SK-N-SH treated with all-trans-retinoic acid at 6 μM for 48 hours (cell line): ENCODE data around the gene KIN.

ENCODE experiments used
- ATAC-seq: fragments of 200-7000 bp; cut with Tn5 transposase; 3 replicates; pipeline ENCODE4 v1.9.1; 2020; ENCODE audit warnings: mild to moderate bottlenecking, moderate library complexity
- ARNTL ChIP-seq: fragments of 450-650 bp; formaldehyde crosslinking; IDR thresholded peaks from 2 replicates; pipeline ENCODE4 v1.5.0; 2020; ENCODE audit warnings: low read depth, mild to moderate bottlenecking, moderate library complexity, borderline replicate concordance
- BACH2 ChIP-seq: fragments of 250-450 bp; sonication (Bioruptor Pico); IDR thresholded peaks from 2 replicates; pipeline ENCODE4 v1.9.0; 2021; ENCODE audit warnings: mild to moderate bottlenecking, borderline replicate concordance
- CSDC2 ChIP-seq: fragments of 250-450 bp; sonication (Bioruptor Pico); IDR thresholded peaks from 2 replicates; pipeline ENCODE4 v1.5.0; 2020; ENCODE audit warnings: mild to moderate bottlenecking, moderate library complexity
- CSRNP3 ChIP-seq: fragments of 250-450 bp; sonication (Bioruptor Pico); IDR thresholded peaks from 2 replicates; pipeline ENCODE4 v1.5.1; 2021; ENCODE audit warnings: mild to moderate bottlenecking, moderate library complexity
- ESRRG ChIP-seq: fragments of 250-450 bp; sonication (Bioruptor Pico); IDR thresholded peaks from 2 replicates; pipeline ENCODE4 v1.6.1; 2021; ENCODE audit warnings: mild to moderate bottlenecking
- GLIS3 ChIP-seq: fragments of 250-450 bp; sonication (Bioruptor Pico); IDR thresholded peaks from 2 replicates; pipeline ENCODE4 v1.5.0; 2020; ENCODE audit warnings: mild to moderate bottlenecking, moderate library complexity
- ISL1 ChIP-seq: fragments of 250-450 bp; sonication (Bioruptor Pico); IDR thresholded peaks from 2 replicates; pipeline ENCODE4 v2.1.2; 2022; ENCODE audit warnings: mild to moderate bottlenecking, moderate library complexity
- PATZ1 ChIP-seq: fragments of 250-450 bp; sonication (Bioruptor Pico); IDR thresholded peaks from 2 replicates; pipeline ENCODE4 v1.8.0; 2020; ENCODE audit warnings: mild to moderate bottlenecking, moderate library complexity, borderline replicate concordance
- POU6F1 ChIP-seq: fragments of 250-450 bp; sonication (Bioruptor Pico); IDR thresholded peaks from 2 replicates; pipeline ENCODE4 v1.8.0; 2021; ENCODE audit warnings: low read depth, mild to moderate bottlenecking, moderate library complexity, borderline replicate concordance
- PPARA ChIP-seq: fragments of 250-450 bp; sonication (Bioruptor Pico); IDR thresholded peaks from 2 replicates; pipeline ENCODE4 v1.5.0; 2020; ENCODE audit warnings: mild to moderate bottlenecking, borderline replicate concordance
- RARB ChIP-seq: fragments of 250-450 bp; sonication (Bioruptor Pico); IDR thresholded peaks from 2 replicates; pipeline ENCODE4 v1.8.0; 2021; ENCODE audit warnings: mild to moderate bottlenecking, moderate library complexity
- SNAI2 ChIP-seq: fragments of 250-450 bp; sonication (Bioruptor Pico); IDR thresholded peaks from 2 replicates; pipeline ENCODE4 v1.5.0; 2020; ENCODE audit warnings: mild to moderate bottlenecking, moderate library complexity
- TOX ChIP-seq: fragments of 250-450 bp; sonication (Bioruptor Pico); IDR thresholded peaks from 2 replicates; pipeline ENCODE4 v1.8.0; 2021; ENCODE audit warnings: mild to moderate bottlenecking, moderate library complexity, borderline replicate concordance
- TSHZ2 ChIP-seq: fragments of 250-450 bp; sonication (Bioruptor Pico); IDR thresholded peaks from 2 replicates; pipeline ENCODE4 v1.5.0; 2020; ENCODE audit warnings: mild to moderate bottlenecking, moderate library complexity
- ZFP3 ChIP-seq: fragments of 250-450 bp; sonication (Bioruptor Pico); IDR thresholded peaks from 2 replicates; pipeline ENCODE4 v1.5.0; 2020; ENCODE audit warnings: mild to moderate bottlenecking, moderate library complexity
- ZFP30 ChIP-seq: fragments of 450-650 bp; formaldehyde crosslinking; IDR thresholded peaks from 2 replicates; pipeline ENCODE4 v1.5.0; 2022; ENCODE audit warnings: mild to moderate bottlenecking, moderate library complexity
- ZNF565 ChIP-seq: fragments of 450-650 bp; formaldehyde crosslinking; conservative IDR thresholded peaks from 2 replicates; pipeline ENCODE4 v1.5.0; 2020; ENCODE audit warnings: low read depth, mild to moderate bottlenecking, moderate library complexity
- ZNF70 ChIP-seq: fragments of 450-650 bp; formaldehyde crosslinking; IDR thresholded peaks from 2 replicates; pipeline ENCODE4 v1.5.0; 2020; ENCODE audit warnings: mild to moderate bottlenecking, moderate library complexity
- ZNF8 ChIP-seq: fragments of 450-650 bp; formaldehyde crosslinking; IDR thresholded peaks from 2 replicates; pipeline ENCODE4 v1.5.0; 2020; ENCODE audit warnings: mild to moderate bottlenecking, moderate library complexity

Gene KIN

GRCh38 chr10:7829289-7829834 is 41.6 kb upstream of the KIN start:
- TF ChIP-seq POU6F1: no peak
- TF ChIP-seq ZNF70 (CRISPR knock-in tag): no peak
- no peak for TF ChIP-seq ESRRG (CRISPR knock-in tag)
- no peak for TF ChIP-seq BACH2 (CRISPR knock-in tag)
- no peak for TF ChIP-seq CSRNP3 (CRISPR knock-in tag)
- no peak for TF ChIP-seq ZFP30 (CRISPR knock-in tag)
- TF ChIP-seq ARNTL (CRISPR knock-in tag): no peak
- no peak for TF ChIP-seq SNAI2 (CRISPR knock-in tag)
- TF ChIP-seq TOX (CRISPR knock-in tag): no peak
- no peak for TF ChIP-seq ZNF565 (CRISPR knock-in tag)
- no peak for TF ChIP-seq CSDC2 (CRISPR knock-in tag)
- no peak for TF ChIP-seq RARB (CRISPR knock-in tag)
- TF ChIP-seq TSHZ2 (CRISPR knock-in tag): no peak
- TF ChIP-seq, all 23 proteins: peak for 0
- ATAC-seq: no peak

GRCh38 chr10:7826971-7827370 is 39.2 kb upstream of the KIN start:
- TF ChIP-seq CSDC2 (CRISPR knock-in tag): no peak
- TF ChIP-seq ZNF8 (CRISPR knock-in tag): no peak
- no peak for TF ChIP-seq PATZ1 (CRISPR knock-in tag)
- no peak for TF ChIP-seq SNAI2 (CRISPR knock-in tag)
- no peak for TF ChIP-seq BACH2 (CRISPR knock-in tag)
- TF ChIP-seq, all 23 proteins: peak for 0
- peak; percentile 100 for ATAC-seq

- no peak for ATAC-seq
- TF ChIP-seq CSRNP3 (CRISPR knock-in tag): no peak
- no peak for TF ChIP-seq PPARA
- TF ChIP-seq ESRRG (CRISPR knock-in tag): no peak
- no peak for TF ChIP-seq ISL1 (CRISPR knock-in tag)
- no peak for TF ChIP-seq ZNF565 (CRISPR knock-in tag)
- no peak for TF ChIP-seq SNAI2 (CRISPR knock-in tag)
- TF ChIP-seq CSDC2 (CRISPR knock-in tag): no peak
- no peak for TF ChIP-seq TSHZ2 (CRISPR knock-in tag)
- no peak for TF ChIP-seq ZFP30 (CRISPR knock-in tag)
- TF ChIP-seq GLIS3: no peak
- no peak for TF ChIP-seq ZNF70 (CRISPR knock-in tag)
- no peak for TF ChIP-seq ZFP3 (CRISPR knock-in tag)
- no peak for TF ChIP-seq TOX (CRISPR knock-in tag)
- TF ChIP-seq ZNF8 (CRISPR knock-in tag): no peak
- no peak for TF ChIP-seq ARNTL (CRISPR knock-in tag)
These were observed 36.5 kb upstream of the KIN start for GRCh38 chr10:7824251-7824650.
